Airway epithelial cell (primary cell): ENCODE data around the gene DNAAF2. TPM values are rescaled to one million over a fixed set of nuclear protein-coding genes. Genes with fewer than 3 reads are reported as not detected.

ENCODE experiments used
- total RNA-seq: library from RNA; depleted of rRNA; stranded (reverse); fragments of >200 nt; gene quantifications from 2 replicates; pipeline ENCODE4 v1.2.3, GENCODE V29; 2015

DNAAF2 gene
- total RNA-seq, result 14.0 and 20.5 TPM in 2 replicates

GRCh38 chr14:49634547-49635334, at the start of gene DNAAF2:
Gene DNAAF2 (minus strand): TSS chr14:49635244. CDS start chr14:49635149, 95 bp downstream.

GRCh38 chr14:49620182-49621113, 14.6 kb downstream of the DNAAF2 start, which contains the start of the genes MGAT2 and RPL36AL:
Gene MGAT2 (plus strand): TSS chr14:49620799. CDS start chr14:49621269, 470 bp downstream.
Gene RPL36AL (minus strand): TSS chr14:49620626. CDS start chr14:49619104, 1,522 bp downstream.

DNA sequence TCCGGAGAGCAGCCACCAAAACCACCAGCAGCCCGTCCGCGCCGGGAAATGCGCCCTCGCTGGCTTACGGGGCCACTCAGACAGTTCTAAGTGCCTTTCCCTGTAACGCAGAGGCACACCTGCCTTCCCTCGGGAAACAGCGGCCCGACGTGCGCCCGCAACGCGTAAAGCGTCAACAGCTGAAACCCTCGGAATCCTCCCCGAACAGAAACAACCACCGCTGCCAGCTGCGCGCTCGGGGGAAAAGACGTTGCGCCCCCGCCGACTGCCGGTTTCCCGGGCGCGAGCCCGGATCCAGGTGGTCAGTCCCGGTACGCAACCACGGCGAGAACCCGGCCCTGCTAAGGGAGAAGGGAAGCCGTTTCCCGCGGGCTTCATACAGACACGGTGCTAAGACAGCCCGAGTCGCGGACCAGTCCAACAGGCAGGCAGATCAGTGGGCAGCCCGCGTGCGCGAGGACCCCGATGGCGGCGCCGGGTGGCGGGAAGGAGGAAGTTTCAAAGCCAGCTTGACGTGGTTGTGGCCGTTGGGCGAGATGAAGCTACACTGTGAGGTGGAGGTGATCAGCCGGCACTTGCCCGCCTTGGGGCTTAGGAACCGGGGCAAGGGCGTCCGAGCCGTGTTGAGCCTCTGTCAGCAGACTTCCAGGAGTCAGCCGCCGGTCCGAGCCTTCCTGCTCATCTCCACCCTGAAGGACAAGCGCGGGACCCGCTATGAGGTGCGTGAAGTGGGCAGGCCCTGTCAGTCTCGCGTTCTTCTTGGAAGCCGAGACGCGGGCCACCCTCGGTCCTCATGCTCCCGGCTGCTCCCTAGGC, 36.4 kb downstream of the DNAAF2 start, which contains the start of gene LRR1:
Gene LRR1, plus strand, starts transcription at position 456 of the 816 bp plus-strand sequence. Its CDS starts 81 bp downstream, at position 537.

GRCh38 chr14:49585803-49586672, 49.0 kb downstream of the DNAAF2 start, which contains the start of gene RPS29:
Gene RPS29 (minus strand): TSS chr14:49586380. CDS start chr14:49586346, 34 bp downstream.

Other genes with a start within 250 kb of the DNAAF2 start
- gene RPS29, start 48.9 kb downstream of the DNAAF2 start, total RNA-seq, result 12,829 and 16,337 TPM in 2 replicates
- 11.6 and 21.4 TPM in 2 replicates for gene LRR1, start 36.3 kb downstream of the DNAAF2 start, total RNA-seq
- gene RPL36AL, start 14.6 kb downstream of the DNAAF2 start, total RNA-seq, result 239 and 271 TPM in 2 replicates
- 47.7 and 48.6 TPM in 2 replicates for gene MGAT2, start 14.4 kb downstream of the DNAAF2 start, total RNA-seq
- gene POLE2, start 53.0 kb upstream of the DNAAF2 start, total RNA-seq, result 14.0 and 15.4 TPM in 2 replicates
- gene KLHDC1, start 57.9 kb upstream of the DNAAF2 start, total RNA-seq, result 0.14 and 0.51 TPM in 2 replicates
- gene KLHDC2, start 132.9 kb upstream of the DNAAF2 start, total RNA-seq, result 20.6 and 24.1 TPM in 2 replicates
- 15.2 and 39.1 TPM in 2 replicates for gene NEMF, start 217.5 kb upstream of the DNAAF2 start, total RNA-seq